H1 (cell line): ENCODE results near the gene PTPRG. TPM values are rescaled to one million over a fixed set of nuclear protein-coding genes. Genes with fewer than 3 reads are reported as not detected.
"Not testable (repeated sequence)": the region's sequence is repeated elsewhere in the genome, so short reads cannot be mapped to it uniquely, and the experiment has no call there.

Experiments
- CTCF ChIA-PET: fragments of 300-600 bp; sonication (Branson Sonifier 250); formaldehyde crosslinking; loops from one replicate; lab custom pipeline; 2021; ENCODE audit not compliant: partially characterized antibody; lab: Charles Lee
- POLR2A ChIA-PET: fragments of 300-600 bp; sonication (Branson Sonifier 250); formaldehyde crosslinking; loops from one replicate; lab custom pipeline; 2021; ENCODE audit warnings: inconsistent platforms; ENCODE audit not compliant: partially characterized antibody; lab: Charles Lee
- DNase-seq, 2 experiments: peaks; one replicate each; pipeline versions ENCODE4 v3.0.0 to v3.0.0-alpha.2; 2010 to 2022; ENCODE audit warnings: low spot score in 2 of 2, low read depth in 1 of 2, mixed read lengths in 1 of 2
- FAIRE-seq: peaks from 2 replicates; lab custom pipeline; 2011; peaks lifted over from hg19 to GRCh38; lab: Jason Lieb, UNC
- H2AFZ ChIP-seq: 2 replicates; pipeline ENCODE4 v1.8.1; 2012; ENCODE audit warnings: low read length, inconsistent platforms
- H2AK5ac ChIP-seq: 2 replicates; pipeline ENCODE4 v1.6.1; 2013; ENCODE audit warnings: low read depth, low read length
- H2BK120ac ChIP-seq: replicated peaks from 2 replicates; pipeline ENCODE3; 2013; ENCODE audit warnings: low read depth, low read length, inconsistent platforms
- H2BK12ac ChIP-seq: 2 replicates; pipeline ENCODE4 v1.6.1; 2013; ENCODE audit warnings: low read depth, low read length
- H2BK15ac ChIP-seq: 2 replicates; pipeline ENCODE4 v1.6.1; 2013; ENCODE audit warnings: low read length
- H2BK20ac ChIP-seq: 2 replicates; pipeline ENCODE4 v1.6.1; 2013; ENCODE audit warnings: low read length
- H2BK5ac ChIP-seq: 2 replicates; pipeline ENCODE4 v1.6.1; 2013; ENCODE audit warnings: low read depth, low read length
- H3K14ac ChIP-seq: 2 replicates; pipeline ENCODE4 v1.6.1; 2013; ENCODE audit warnings: inconsistent platforms; ENCODE audit not compliant: insufficient read length
- H3K18ac ChIP-seq: 2 replicates; pipeline ENCODE4 v1.6.1; 2013; ENCODE audit warnings: low read length; ENCODE audit errors: extremely low read depth
- H3K23ac ChIP-seq: 2 replicates; pipeline ENCODE4 v1.6.1; 2013; ENCODE audit warnings: inconsistent platforms; ENCODE audit not compliant: insufficient read length
- H3K23me2 ChIP-seq: 2 replicates; pipeline ENCODE4 v1.6.1; 2013; ENCODE audit warnings: low read depth, low read length
- H3K27ac ChIP-seq: 2 replicates; pipeline ENCODE4 v1.6.1; 2011; ENCODE audit warnings: low read depth, low read length, inconsistent platforms
- H3K27me3 ChIP-seq, 4 experiments: replicated peaks in 1 of 4; 1 replicate in 1 of 4; 2 replicates in 3 of 4; pipeline versions ENCODE4 v1.6.1 to v1.8.1; 2011 to 2013; ENCODE audit warnings: low read length in 3 of 4, mild to moderate bottlenecking in 3 of 4, inconsistent platforms in 2 of 4, mixed read lengths in 2 of 4, moderate library complexity in 1 of 4; ENCODE audit not compliant: control insufficient read depth in 3 of 4, insufficient read depth in 3 of 4; ENCODE audit errors: extremely low read depth in 1 of 4
- H3K36me3 ChIP-seq, 4 experiments: 2 replicates each; pipeline versions ENCODE4 v1.6.1 to v1.8.1; 2011 to 2013; ENCODE audit warnings: mild to moderate bottlenecking in 4 of 4, low read length in 3 of 4, moderate library complexity in 2 of 4, control low read depth in 1 of 4, inconsistent platforms in 1 of 4; ENCODE audit not compliant: insufficient read depth in 4 of 4, control insufficient read depth in 2 of 4
- H3K4ac ChIP-seq: replicated peaks from 2 replicates; pipeline ENCODE3; 2013; ENCODE audit warnings: low read length, low read depth, mixed read lengths, inconsistent platforms; ENCODE audit not compliant: insufficient read length
- H3K4me1 ChIP-seq, 4 experiments: replicated peaks in 1 of 4; 1 replicate in 1 of 4; 2 replicates in 3 of 4; pipeline versions ENCODE4 v1.6.1 to v1.8.1; 2011 to 2013; ENCODE audit warnings: low read length in 3 of 4, inconsistent platforms in 2 of 4, mixed read lengths in 1 of 4; ENCODE audit not compliant: insufficient read depth in 4 of 4, control insufficient read depth in 3 of 4
- H3K4me2 ChIP-seq, 2 experiments: 2 replicates each; pipeline versions ENCODE4 v1.6.1 to v1.8.1; 2011 to 2013; ENCODE audit warnings: low read depth in 2 of 2, low read length in 2 of 2, control low read depth in 1 of 2, inconsistent platforms in 1 of 2, mild to moderate bottlenecking in 1 of 2; ENCODE audit not compliant: insufficient read depth in 1 of 2
- H3K4me3 ChIP-seq, 4 experiments: fragments of 200-600, 300-600 bp in 1 of 4; sonication (generic), shearing (Covaris generic), sonication (Bioruptor Twin) in 1 of 4; 2 replicates each; pipeline versions ENCODE4 v1.5.1 to v1.8.1; 2011 to 2016; ENCODE audit warnings: low read length in 4 of 4, low read depth in 3 of 4, control low read depth in 2 of 4, inconsistent platforms in 2 of 4, mild to moderate bottlenecking in 2 of 4, mixed read lengths in 1 of 4, moderate library complexity in 1 of 4; ENCODE audit not compliant: insufficient read depth in 2 of 4; ENCODE audit errors: extremely low read depth in 1 of 4
- H3K56ac ChIP-seq: replicated peaks from 2 replicates; pipeline ENCODE3; 2013; ENCODE audit warnings: low read depth, mild to moderate bottlenecking, mixed read lengths, low read length, inconsistent platforms; ENCODE audit not compliant: insufficient read length
- H3K79me1 ChIP-seq: 2 replicates; pipeline ENCODE4 v1.6.1; 2013; ENCODE audit warnings: low read depth, low read length, control low read depth
- H3K79me2 ChIP-seq, 2 experiments: 2 replicates each; pipeline versions ENCODE4 v1.6.1 to v1.8.1; 2012 to 2013; ENCODE audit warnings: low read length in 2 of 2, mild to moderate bottlenecking in 2 of 2, inconsistent platforms in 1 of 2; ENCODE audit not compliant: insufficient read depth in 2 of 2, control insufficient read depth in 1 of 2
- H3K9ac ChIP-seq, 4 experiments: replicated peaks in 1 of 4; 1 replicate in 1 of 4; 2 replicates in 3 of 4; pipeline versions ENCODE4 v1.6.1 to v1.8.1; 2011 to 2013; ENCODE audit warnings: low read depth in 3 of 4, low read length in 3 of 4, control low read depth in 2 of 4, mild to moderate bottlenecking in 2 of 4, moderate library complexity in 2 of 4, inconsistent platforms in 1 of 4; ENCODE audit errors: extremely low read depth in 1 of 4
- H3K9me3 ChIP-seq, 2 experiments: 2 replicates each; pipeline versions ENCODE4 v1.6.1 to v1.8.1; 2012 to 2013; ENCODE audit warnings: mild to moderate bottlenecking in 2 of 2, moderate library complexity in 2 of 2, control low read depth in 1 of 2, inconsistent platforms in 1 of 2, low read depth in 1 of 2, low read length in 1 of 2, mixed read lengths in 1 of 2; ENCODE audit not compliant: insufficient read depth in 2 of 2
- H4K20me1 ChIP-seq, 2 experiments: replicated peaks in 1 of 2; 2 replicates each; pipeline versions ENCODE3 to v1.8.1; 2011 to 2013; ENCODE audit warnings: inconsistent platforms in 2 of 2, low read length in 2 of 2, mild to moderate bottlenecking in 1 of 2; ENCODE audit not compliant: insufficient read depth in 2 of 2, control insufficient read depth in 1 of 2
- H4K5ac ChIP-seq: 2 replicates; pipeline ENCODE4 v1.6.1; 2013; ENCODE audit warnings: low read length, low read depth, mixed read lengths, inconsistent platforms; ENCODE audit not compliant: insufficient read length
- H4K8ac ChIP-seq: 2 replicates; pipeline ENCODE4 v1.8.0; 2013; ENCODE audit warnings: mild to moderate bottlenecking, moderate library complexity, low read length, inconsistent platforms; ENCODE audit not compliant: insufficient read depth; ENCODE audit errors: extremely low read depth
- H4K91ac ChIP-seq: replicated peaks from 2 replicates; pipeline ENCODE3; 2013; ENCODE audit warnings: low read length, mixed read lengths, inconsistent platforms; ENCODE audit not compliant: insufficient read length
- WGBS, 2 experiments: shearing (Covaris generic) in 1 of 2; methylation state at CpG; one replicate each; pipeline versions ENCODE4 v1.1.6 to v1.1.7; 2013 to 2015; ENCODE audit warnings: low lambda C conversion rate in 2 of 2, mixed read lengths in 2 of 2, inconsistent platforms in 1 of 2, low coverage in 1 of 2, missing lambda C conversion rate in 1 of 2; ENCODE audit not compliant: insufficient replicate concordance in 2 of 2, insufficient coverage in 1 of 2, insufficient read length in 1 of 2; ENCODE audit errors: extremely low coverage in 1 of 2, missing lambda C conversion rate in 1 of 2; 5-methylcytosine and 5-hydroxymethylcytosine counted together
- polyA plus RNA-seq, 7 experiments: library from polyadenylated mRNA; depleted of rRNA in 3 of 7; stranded (reverse) in 5 of 7; unstranded in 2 of 7; fragments of >200 nt in 5 of 7; fragments of 200-250 nt in 2 of 7; gene quantifications; 1 replicate in 5 of 7; 2 replicates in 1 of 7; 4 replicates in 1 of 7; pipeline versions ENCODE4 v1.2.1 to v1.2.3, GENCODE V29; 2011 to 2013; ENCODE audit warnings: missing spikeins in 2 of 7, mixed read lengths in 2 of 7
- total RNA-seq: library from RNA; stranded (reverse); fragmentation: NEBNext Ultra II Directional; extraction: Animal tissue kit (Norgen Biotek cat#: 25700); gene quantifications from 2 replicates; pipeline ENCODE4 v1.2.1, GENCODE V29; 2021

The PTPRG gene
- total and polyA plus RNA-seq, 2 of the 8 experiments (the other 6 are each of a cell fraction or from before 2014, with no cell fraction given) = 23.3 to 96.2 TPM

DNA sequence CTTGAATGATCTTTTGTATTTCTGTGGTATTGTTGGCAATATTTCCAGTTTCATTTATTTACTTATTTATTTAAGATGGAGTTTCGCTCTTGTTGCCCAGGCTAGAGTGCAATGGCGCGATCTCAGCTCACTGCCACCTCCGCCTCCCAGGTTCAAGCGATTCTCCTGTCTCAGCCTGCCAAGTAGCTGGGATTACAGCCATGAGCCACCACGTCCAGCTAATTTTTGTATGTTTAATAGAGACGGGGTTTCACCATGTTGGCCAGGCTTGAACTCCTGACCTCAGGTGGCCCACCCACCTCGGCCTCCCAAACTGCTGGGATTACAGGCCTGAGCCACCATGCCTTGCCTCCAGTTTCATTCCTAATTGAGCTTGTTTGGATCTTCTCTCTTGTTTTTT, 8.7 kb upstream of the PTPRG start:
- not testable (repeated sequence) for H2BK5ac ChIP-seq, H3K36me3 ChIP-seq, H4K20me1 ChIP-seq, H3K79me2 ChIP-seq, H3K4me3 ChIP-seq, H3K23me2 ChIP-seq, H2BK15ac ChIP-seq, H3K9ac ChIP-seq, FAIRE-seq, H3K27ac ChIP-seq, H2BK12ac ChIP-seq, H3K9me3 ChIP-seq, H3K4me2 ChIP-seq, H4K8ac ChIP-seq, H3K27me3 ChIP-seq, H3K18ac ChIP-seq, H2BK20ac ChIP-seq, H4K91ac ChIP-seq, DNase-seq, H2AFZ ChIP-seq, H3K14ac ChIP-seq, H3K4ac ChIP-seq, H3K56ac ChIP-seq, H4K5ac ChIP-seq, H3K23ac ChIP-seq, H2AK5ac ChIP-seq, H3K4me1 ChIP-seq, H2BK120ac ChIP-seq, H3K79me1 ChIP-seq
- POLR2A ChIA-PET = interaction anchor here (1.5 kb wide), 1 partner anchor 8 kb away, joined by 6 read pairs; the partner anchor contains the start of gene PTPRG
- 95% methylated on average over 8 of the region's 8 CpGs; no CpG with 5 or more reads in 1 of the 2 experiments for WGBS, 2 experiments
- CTCF ChIA-PET = interaction anchor here (1.3 kb wide), 1 partner anchor 23 kb away, joined by 3 read pairs; no protein-coding TSS in a partner anchor
